HEK293 (cell line): ENCODE data around the gene TBC1D3G.
"Not testable (repeated sequence)": the region's sequence is repeated elsewhere in the genome, so short reads cannot be mapped to it uniquely, and the experiment has no call there.

Experiments
- CTCF ChIP-seq: fragments of 450-650 bp; formaldehyde crosslinking; IDR thresholded peaks from 2 replicates; pipeline ENCODE4 v1.5.1; 2016; ENCODE audit warnings: missing biosample characterization, missing genetic modification characterization
- PATZ1 ChIP-seq: fragments of 450-650 bp; formaldehyde crosslinking; IDR thresholded peaks from 2 replicates; pipeline ENCODE4 v1.5.1; 2016; ENCODE audit warnings: missing biosample characterization, missing genetic modification characterization
- REPIN1 ChIP-seq: fragments of 450-650 bp; formaldehyde crosslinking; IDR thresholded peaks from 2 replicates; pipeline ENCODE4 v1.5.1; 2017; ENCODE audit warnings: missing biosample characterization, missing genetic modification characterization, low read depth
- REST ChIP-seq: fragments of 450-650 bp; formaldehyde crosslinking; IDR thresholded peaks from 2 replicates; pipeline ENCODE4 v1.5.1; 2016; ENCODE audit warnings: missing biosample characterization, missing genetic modification characterization
- YY1 ChIP-seq: fragments of 450-650 bp; formaldehyde crosslinking; IDR thresholded peaks from 2 replicates; pipeline ENCODE4 v1.5.1; 2018; ENCODE audit warnings: missing biosample characterization, missing genetic modification characterization
- ZNF18 ChIP-seq: fragments of 450-650 bp; formaldehyde crosslinking; IDR thresholded peaks from 2 replicates; pipeline ENCODE4 v1.5.1; 2016; ENCODE audit warnings: missing biosample characterization, missing genetic modification characterization
- ZNF239 ChIP-seq: fragments of 450-650 bp; formaldehyde crosslinking; IDR thresholded peaks from 2 replicates; pipeline ENCODE4 v1.5.1; 2016; ENCODE audit warnings: missing biosample characterization, missing genetic modification characterization
- ZNF513 ChIP-seq: fragments of 450-650 bp; IDR thresholded peaks from 2 replicates; pipeline ENCODE4 v1.5.1; 2018; ENCODE audit warnings: missing biosample characterization, missing genetic modification characterization
- ZNF530 ChIP-seq: fragments of 450-650 bp; formaldehyde crosslinking; IDR thresholded peaks from 2 replicates; pipeline ENCODE4 v1.5.1; 2016; ENCODE audit warnings: low read depth, missing biosample characterization, missing genetic modification characterization
- ZNF580 ChIP-seq: fragments of 450-650 bp; formaldehyde crosslinking; IDR thresholded peaks from 2 replicates; pipeline ENCODE4 v1.5.1; 2016; ENCODE audit warnings: missing biosample characterization, missing genetic modification characterization
- ZNF76 ChIP-seq: fragments of 450-650 bp; formaldehyde crosslinking; IDR thresholded peaks from 2 replicates; pipeline ENCODE4; 2016; ENCODE audit warnings: low read depth, missing biosample characterization, missing genetic modification characterization, borderline replicate concordance
- ZNF776 ChIP-seq: fragments of 450-650 bp; formaldehyde crosslinking; IDR thresholded peaks from 2 replicates; pipeline ENCODE4 v1.5.0; 2017; ENCODE audit warnings: missing biosample characterization, missing genetic modification characterization, borderline replicate concordance
- ZSCAN16 ChIP-seq: fragments of 450-650 bp; formaldehyde crosslinking; IDR thresholded peaks from 2 replicates; pipeline ENCODE4 v1.5.1; 2016; ENCODE audit warnings: missing biosample characterization, missing genetic modification characterization

GRCh38 chr17:36295161-36295560 is 28.5 kb upstream of the TBC1D3G start:
- not testable (repeated sequence) for TF ChIP-seq ZNF18 (tag by site-specific recombination); REST; ZNF776 (tag by site-specific recombination); CTCF (tag by site-specific recombination); ZSCAN16 (tag by site-specific recombination); ZNF580 (tag by site-specific recombination); REPIN1; ZNF76; ZNF239 (tag by site-specific recombination); ZNF530 (tag by site-specific recombination); ZNF513 (tag by site-specific recombination); PATZ1 (tag by site-specific recombination); YY1
